Activated CD8-positive, alpha-beta memory T cell treated with anti-CD3 and anti-CD28 coated beads, Interleukin-2, amount 10 ng/mL, durations not matched to agents 7 days and 5 days (primary cell): Measurements from ENCODE around the gene CAV2. TPM values are rescaled to one million over a fixed set of nuclear protein-coding genes. Genes with fewer than 3 reads are reported as not detected.

Source experiments
- total RNA-seq, 2 experiments: library from RNA; stranded (reverse); gene quantifications; one replicate each; pipeline ENCODE4 v1.2.3, GENCODE V29; 2021

The CAV2 gene
- total RNA-seq, 2 experiments from 2014 or later, result 0.26 TPM; not detected in 1

Other genes starting within 250 kb of the CAV2 start
- under 1 TPM in 1 of 2 experiments, not detected in 1; 0.87 TPM for gene CAV1, start 25.3 kb downstream of the CAV2 start, total RNA-seq
- under 1 TPM; 0.26 to 0.40 TPM for gene MET, start 172.5 kb downstream of the CAV2 start, total RNA-seq